COLO668 (cell line): Measurements from ENCODE around the gene STARD13.
"Not testable (repeated sequence)": the region's sequence is repeated elsewhere in the genome, so short reads cannot be mapped to it uniquely, and the experiment has no call there.

Experiments
- DNase-seq: peaks from one replicate; lab custom pipeline; 2025; ENCODE audit not compliant: unreplicated experiment; lab: John Stamatoyannopoulos, UW

The STARD13 gene

GRCh38 chr13:33180122-33180804 lies 105.3 kb downstream of the STARD13 start:
- no peak for DNase-seq

DNA sequence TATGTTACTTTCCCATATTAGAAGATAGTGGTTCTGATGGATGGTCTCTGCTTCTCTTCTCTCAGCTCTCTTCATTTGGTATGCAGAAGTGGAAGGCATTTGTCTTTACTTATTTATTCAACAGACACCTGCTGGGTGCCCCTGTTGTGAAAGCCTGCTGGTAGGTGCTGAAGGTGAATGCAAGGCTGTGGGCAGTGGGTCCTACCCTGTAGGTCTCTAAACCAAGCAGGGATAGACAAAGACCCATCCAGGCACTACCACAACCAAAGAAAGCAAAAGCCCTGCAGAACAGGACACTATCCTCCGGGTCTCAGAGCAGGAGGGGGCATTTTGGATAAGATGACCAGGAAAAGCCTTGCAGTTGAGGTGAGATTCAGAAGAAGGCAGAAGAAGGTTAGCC lies 106.1 kb downstream of the STARD13 start:
- no peak for DNase-seq

DNA sequence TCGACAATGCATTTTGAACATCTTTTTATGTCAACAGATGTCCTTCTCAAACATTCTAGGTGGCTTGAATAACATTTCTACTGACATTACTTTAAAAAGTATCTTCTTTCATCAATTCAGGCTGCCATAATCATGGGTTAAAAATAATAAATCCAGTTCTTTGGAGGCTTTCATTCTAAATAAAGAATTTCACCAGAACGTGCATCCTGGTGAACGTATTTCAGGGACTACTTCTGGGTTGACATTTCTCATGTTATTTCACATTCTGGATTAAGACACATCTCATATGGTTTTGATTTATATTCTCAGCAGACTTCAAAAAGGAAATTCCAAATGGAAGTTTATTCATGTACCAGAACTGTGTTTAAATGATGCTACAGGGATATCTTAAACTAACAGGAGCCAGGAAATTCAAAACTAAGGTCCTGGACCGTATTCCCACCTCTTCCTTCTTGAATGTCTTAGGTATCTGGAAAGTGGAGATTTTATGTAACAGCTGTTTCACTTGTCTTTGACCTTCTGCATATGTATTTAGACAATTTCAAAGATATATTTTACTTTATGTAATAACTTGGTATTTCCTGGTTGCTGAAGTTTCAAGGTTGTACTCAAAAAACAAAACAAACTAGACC lies 107.2 kb downstream of the STARD13 start:
- DNase-seq, result no peak

GRCh38 chr13:33177340-33178208 lies 108.0 kb downstream of the STARD13 start:
- not testable (repeated sequence) for DNase-seq

GRCh38 chr13:33176526-33176925 lies 109.0 kb downstream of the STARD13 start:
- no peak for DNase-seq

DNA sequence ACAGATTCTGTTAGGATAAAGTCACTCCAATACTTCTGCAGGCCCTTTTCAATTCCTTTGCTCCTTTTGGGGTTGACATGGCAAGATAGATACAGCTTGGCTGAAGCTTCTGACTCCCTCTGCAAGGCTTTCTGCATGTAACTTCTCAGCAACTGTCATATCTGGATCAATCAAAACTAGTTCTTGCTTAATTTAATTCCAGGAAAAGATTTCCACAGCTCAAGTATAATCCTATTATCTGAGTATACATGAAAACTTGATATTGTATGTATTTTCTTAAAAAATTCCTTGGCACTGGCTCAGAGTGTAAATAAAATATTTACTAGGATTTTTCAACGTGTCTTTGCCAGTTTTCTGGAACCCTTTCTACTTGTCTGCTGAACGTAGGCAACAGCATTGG lies 109.6 kb downstream of the STARD13 start:
- DNase-seq, result no peak

- DNase-seq, result no peak
Measured at GRCh38 chr13:33174931-33175330, 110.6 kb downstream of the STARD13 start.

- DNase-seq, result no peak
Measured at GRCh38 chr13:33174491-33174890, 111.1 kb downstream of the STARD13 start.

DNA sequence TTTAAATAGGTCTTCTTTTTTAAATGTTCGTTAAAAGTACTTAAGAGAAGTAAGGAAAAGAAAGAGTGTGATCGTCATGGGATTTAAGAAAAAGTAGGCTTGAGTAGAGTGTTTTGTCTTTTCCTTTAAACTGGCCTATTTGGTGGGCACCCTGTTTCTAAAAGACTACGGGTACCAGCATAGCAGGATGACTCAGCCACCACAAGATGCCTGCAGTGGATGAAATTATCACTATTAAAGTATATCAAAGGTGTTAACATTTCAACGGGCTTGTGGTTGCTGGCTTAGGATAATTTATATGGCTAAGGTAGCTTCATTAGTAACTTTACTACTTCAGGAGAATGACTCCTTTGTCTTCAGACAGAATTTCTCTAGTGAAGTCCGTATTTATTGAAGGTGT lies 112.6 kb downstream of the STARD13 start:
- DNase-seq, result no peak

DNA sequence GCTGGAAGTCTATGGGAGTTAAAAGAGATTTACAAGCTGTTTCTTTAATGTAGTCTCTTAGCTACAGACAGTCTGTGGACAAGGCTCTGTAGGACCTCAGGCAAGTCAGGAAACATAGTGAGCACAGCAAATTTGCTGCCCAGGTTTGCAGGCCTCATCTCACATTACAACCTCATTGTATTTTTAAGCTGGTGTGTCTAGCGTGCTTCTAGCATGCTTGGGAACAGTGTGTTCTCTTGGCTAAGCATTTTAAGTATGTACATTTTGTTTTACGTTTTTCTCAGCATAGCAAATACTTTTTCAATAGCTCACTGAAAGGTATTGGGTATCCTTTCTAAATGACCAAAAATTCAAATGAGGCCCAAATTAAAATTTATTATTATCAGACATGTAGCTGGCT lies 113.2 kb downstream of the STARD13 start:
- DNase-seq, result no peak

- no peak for DNase-seq
Measured at GRCh38 chr13:33169273-33169980, 116.1 kb downstream of the STARD13 start.

DNA sequence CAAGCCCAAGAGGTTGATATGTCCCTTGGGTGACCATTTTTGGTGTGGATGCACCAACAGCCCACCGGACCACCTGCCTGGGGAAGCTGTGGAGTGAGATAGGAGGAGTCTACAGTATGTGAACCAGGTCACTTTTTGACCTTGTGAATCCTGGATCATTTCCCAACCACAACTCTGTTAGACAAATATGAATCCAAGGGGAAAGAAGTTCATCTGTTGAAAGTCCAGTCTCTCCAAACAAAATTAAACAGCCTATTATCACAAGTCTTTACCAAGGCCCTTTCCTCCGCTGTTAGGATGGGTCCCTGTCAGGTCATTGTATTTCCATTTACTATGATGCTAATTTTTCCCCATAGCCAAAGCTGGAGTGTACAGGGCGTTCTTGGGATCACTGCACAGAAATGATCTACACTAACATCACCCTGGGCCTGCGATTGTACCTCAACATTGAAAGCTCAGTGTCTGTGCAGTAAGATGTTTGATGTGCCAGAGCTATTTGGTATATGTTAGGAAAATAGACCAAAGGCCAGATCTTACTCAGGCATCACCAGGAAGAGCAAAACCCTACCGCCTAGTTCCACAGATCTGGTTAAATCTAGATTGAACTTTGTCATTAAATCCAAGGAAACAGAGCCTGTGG lies 117.1 kb downstream of the STARD13 start:
- DNase-seq, result no peak

- DNase-seq, result no peak
Measured at GRCh38 chr13:33167491-33167890, 118.1 kb downstream of the STARD13 start.

- DNase-seq, result no peak
Measured at GRCh38 chr13:33165787-33166186, 119.8 kb downstream of the STARD13 start.

DNA sequence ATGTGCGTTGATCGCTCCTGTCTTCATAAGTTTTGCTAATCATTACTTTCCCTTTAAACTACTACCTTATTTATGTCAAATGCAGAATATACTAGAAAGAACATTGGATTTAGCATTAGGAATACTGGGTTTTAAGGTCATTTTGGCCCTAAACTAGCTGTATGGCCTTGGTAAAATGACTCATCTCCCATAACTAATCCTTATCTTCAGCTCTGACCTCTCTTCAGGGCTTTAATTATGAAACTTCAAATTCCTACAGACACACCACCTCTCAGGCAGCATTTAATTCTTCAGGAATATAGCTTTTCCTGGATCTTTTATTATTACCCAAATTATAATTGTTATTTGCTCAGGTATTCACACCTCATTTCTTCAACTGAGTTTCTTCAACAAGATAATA lies 121.2 kb downstream of the STARD13 start:
- DNase-seq, result no peak

GRCh38 chr13:33162725-33163124 lies 122.8 kb downstream of the STARD13 start:
- DNase-seq, result not testable (repeated sequence)

DNA sequence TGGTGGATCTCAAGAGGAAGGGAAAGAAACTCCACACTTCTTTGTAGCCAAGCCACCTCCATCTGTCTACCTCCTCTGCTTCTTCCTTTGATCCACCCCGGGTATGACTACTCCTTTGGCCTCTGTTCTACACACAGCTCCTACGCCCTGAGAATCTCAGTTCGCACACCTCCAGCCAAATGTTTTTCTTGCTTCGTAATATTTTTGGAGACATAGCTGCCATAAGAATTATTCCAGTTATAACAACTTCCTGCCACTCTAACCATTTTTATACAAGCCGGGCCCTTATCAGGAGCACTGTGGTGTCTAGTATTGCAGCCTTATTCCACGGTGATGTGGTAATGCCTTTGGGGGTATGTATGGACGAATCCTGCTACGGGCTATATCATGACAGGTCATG lies 126.7 kb downstream of the STARD13 start:
- DNase-seq, result no peak

- no peak for DNase-seq
Measured at GRCh38 chr13:33158271-33158670, 127.3 kb downstream of the STARD13 start.

DNA sequence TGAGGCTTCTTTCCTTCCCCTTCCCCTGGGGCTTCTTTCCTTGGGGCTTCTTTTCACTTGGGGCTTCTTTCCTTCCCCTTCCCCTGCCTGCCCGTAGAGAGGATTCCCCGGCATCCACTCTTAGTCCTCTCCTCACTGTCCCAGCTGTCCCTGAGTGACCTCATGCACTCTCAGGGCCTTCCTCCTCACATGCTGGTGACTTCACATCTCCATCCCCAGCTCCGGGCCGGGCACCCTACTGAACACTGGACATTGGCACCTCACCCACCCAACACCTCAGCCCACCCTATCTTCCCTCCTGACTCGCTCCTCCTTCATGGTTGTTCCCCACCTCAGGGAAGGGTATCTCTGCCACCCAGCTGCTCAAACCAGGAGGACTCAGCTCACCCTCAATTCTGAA lies 130.6 kb downstream of the STARD13 start:
- no peak for DNase-seq

DNA sequence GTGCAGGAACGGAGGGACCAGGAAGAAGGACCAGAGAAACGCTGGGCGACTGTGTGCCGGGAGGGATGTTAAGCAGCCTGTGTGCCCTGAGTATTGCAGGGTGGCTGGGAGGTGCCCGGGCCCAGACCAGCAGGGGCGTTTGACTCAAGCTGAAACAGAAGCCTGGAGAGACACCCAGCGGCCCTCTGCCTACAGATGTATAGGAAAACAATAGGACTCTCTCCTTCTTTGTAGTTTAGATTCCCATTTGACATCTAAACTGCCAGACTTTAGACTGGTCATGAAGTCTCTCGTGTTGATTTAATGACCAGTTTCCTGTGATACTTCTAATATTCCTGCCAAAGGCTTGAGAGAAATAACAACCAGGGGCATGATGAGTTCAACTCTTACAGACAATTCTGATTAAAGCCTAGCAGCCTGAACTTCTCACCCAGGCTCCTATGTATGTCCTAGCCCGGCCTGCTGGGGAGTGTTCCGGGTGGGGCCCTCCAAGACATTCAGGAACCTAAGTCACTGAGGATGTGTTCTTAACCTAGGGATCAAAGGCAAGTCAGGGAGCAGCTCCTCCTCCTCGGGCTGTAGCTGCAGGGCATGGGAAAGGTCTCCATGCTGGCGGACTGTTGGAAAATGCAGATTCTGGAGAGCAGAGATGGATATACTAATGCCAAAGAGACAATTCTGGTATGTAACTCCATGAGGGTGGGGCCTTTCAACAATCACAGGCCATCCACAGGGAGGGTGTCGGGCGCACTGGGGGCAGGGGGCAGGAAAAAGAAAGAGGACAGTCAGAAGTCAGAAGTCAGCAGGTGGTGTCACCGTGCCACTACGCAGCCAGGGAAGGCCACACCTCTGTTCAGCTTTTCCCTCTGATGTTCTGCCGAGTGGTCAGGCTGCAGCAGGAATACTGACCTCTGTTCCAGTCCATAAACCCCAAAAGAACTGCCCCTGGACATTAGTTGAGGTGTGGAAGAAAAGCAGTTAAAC lies 131.8 kb downstream of the STARD13 start:
- no peak for DNase-seq
